NCI-H2227 (cell line): ENCODE results near the gene HOXC5.

Experiments used
- DNase-seq: peaks from one replicate; lab custom pipeline; 2025; ENCODE audit not compliant: unreplicated experiment; lab: John Stamatoyannopoulos, UW

HOXC5 gene

GRCh38 chr12:54045401-54045800, 12.6 kb downstream of the HOXC5 start:
- no peak for DNase-seq

- no peak for DNase-seq
Measured at GRCh38 chr12:54045868-54046521, 13.1 kb downstream of the HOXC5 start.

- no peak for DNase-seq
Measured at GRCh38 chr12:54046809-54047159, 13.9 kb downstream of the HOXC5 start.

GRCh38 chr12:54047160-54047963, 14.5 kb downstream of the HOXC5 start:
- DNase-seq = no peak

- no peak for DNase-seq
Measured at GRCh38 chr12:54047964-54048303, 15.1 kb downstream of the HOXC5 start.

GRCh38 chr12:54048406-54049093, 15.7 kb downstream of the HOXC5 start:
- no peak for DNase-seq

GRCh38 chr12:54049108-54049507, 16.3 kb downstream of the HOXC5 start:
- DNase-seq = no peak

GRCh38 chr12:54050482-54050810, 17.6 kb downstream of the HOXC5 start:
- DNase-seq = no peak

GRCh38 chr12:54051026-54051842, 18.4 kb downstream of the HOXC5 start:
- no peak for DNase-seq

GRCh38 chr12:54051874-54052437, 19.1 kb downstream of the HOXC5 start:
- peak; percentile 33 for DNase-seq

- no peak for DNase-seq
Measured at GRCh38 chr12:54052438-54053002, 19.7 kb downstream of the HOXC5 start.

GRCh38 chr12:54053003-54053750, 20.3 kb downstream of the HOXC5 start:
- DNase-seq = peak; percentile 24

- peak; percentile 40 for DNase-seq
Measured at GRCh38 chr12:54053751-54054741, 21.2 kb downstream of the HOXC5 start, which contains the start of gene HOXC4. HOXC4 (plus strand) TSS chr12:54053835; CDS start chr12:54053923, 88 bp downstream.

GRCh38 chr12:54054742-54055194, 21.9 kb downstream of the HOXC5 start:
- DNase-seq = no peak

- no peak for DNase-seq
Measured at GRCh38 chr12:54055552-54055951, 22.7 kb downstream of the HOXC5 start.

- DNase-seq = no peak
Measured at GRCh38 chr12:54056110-54056509, 23.3 kb downstream of the HOXC5 start.

- no peak for DNase-seq
Measured at GRCh38 chr12:54058128-54058768, 25.4 kb downstream of the HOXC5 start.

GRCh38 chr12:54059668-54060067, 26.8 kb downstream of the HOXC5 start:
- no peak for DNase-seq
